Activated CD4-positive, CD25-positive, alpha-beta regulatory T cell treated with anti-CD3 and anti-CD28 coated beads, Interleukin-2, amount 50 U/mL, for 16 hours (primary cell): ENCODE results near the gene TGFBI.

Experiments
- DNase-seq: peaks from one replicate; pipeline ENCODE4 v3.0.0-alpha.2; 2020; ENCODE audit warnings: low read depth, low spot score

TGFBI gene

DNA sequence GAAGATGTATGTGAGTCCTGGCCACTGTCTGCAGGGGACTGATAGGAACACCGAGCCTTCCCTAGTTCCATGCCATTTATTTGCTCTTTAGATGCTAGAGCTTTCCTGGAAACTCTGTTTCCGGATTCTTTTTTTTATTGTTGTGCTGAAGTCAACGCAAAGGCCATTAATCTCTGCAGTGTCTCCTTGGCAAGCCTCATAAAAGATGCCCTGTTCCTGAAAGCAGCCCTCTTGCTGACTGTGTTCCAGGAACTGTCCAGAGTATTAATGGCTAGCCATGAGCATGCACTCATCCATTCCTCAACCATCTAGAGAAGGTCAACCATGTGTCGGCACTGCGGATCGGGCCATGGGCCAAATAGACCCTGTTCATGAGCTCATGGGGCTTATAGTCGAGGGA is 61.0 kb downstream of the TGFBI start:
- DNase-seq = no peak

- no peak for DNase-seq
Measured at GRCh38 chr5:136090319-136090718, 61.5 kb downstream of the TGFBI start.

DNA sequence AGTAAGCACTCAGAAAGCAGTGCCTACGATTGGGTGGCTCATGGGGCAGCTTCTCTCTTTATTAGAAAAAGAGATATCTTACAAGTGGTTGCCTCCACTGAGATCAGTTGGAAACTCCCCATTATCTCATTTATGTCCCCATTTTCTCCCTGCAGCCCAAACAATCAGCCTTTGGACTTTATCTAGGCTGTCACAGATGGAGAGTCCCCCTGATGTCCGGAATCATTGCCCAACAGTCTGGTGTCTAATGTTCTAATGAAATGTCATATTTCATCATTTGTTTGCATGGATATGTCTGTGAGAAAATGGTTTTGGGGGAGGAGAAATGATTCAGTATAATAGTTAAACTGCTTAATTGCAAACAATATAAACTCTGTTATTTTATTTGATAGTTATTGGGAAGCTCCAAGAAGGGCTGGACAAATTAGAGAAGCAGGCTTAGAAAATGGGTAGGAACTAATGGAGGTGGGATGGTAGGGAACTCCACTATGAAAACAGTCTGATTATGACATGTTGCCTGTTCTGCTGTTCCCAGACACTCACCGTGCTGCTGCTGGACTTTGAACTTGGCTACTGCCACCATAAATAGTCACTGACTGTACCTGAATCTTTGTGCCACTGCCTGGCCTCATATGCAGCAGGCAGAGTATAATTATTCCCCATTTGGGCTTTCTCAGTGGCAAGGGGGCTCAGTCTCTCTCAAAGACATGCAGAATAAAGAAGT is 65.6 kb downstream of the TGFBI start:
- no peak for DNase-seq

- no peak for DNase-seq
Measured at GRCh38 chr5:136094913-136095641, 66.3 kb downstream of the TGFBI start.

GRCh38 chr5:136098176-136098575 is 69.4 kb downstream of the TGFBI start:
- no peak for DNase-seq

DNA sequence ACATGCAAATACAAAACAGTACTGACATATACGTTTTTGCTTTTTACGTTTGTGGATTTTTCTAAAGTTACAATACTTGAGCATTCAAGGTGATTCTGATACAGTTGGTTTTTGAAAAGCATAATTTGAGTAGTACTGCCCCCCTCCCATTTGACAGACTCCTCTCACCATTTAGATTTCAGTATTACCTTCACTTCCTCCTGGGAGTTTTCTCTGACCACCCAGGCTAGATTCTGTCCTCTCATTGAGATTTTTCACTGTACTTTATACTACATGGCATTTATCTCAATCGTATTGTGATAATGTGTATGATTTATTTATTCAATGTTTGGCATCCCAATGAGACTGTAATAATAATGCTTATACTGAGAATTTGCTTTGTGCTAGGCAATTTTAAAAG is 71.1 kb downstream of the TGFBI start:
- DNase-seq = no peak

- no peak for DNase-seq
Measured at GRCh38 chr5:136101884-136102283, 73.1 kb downstream of the TGFBI start.

DNA sequence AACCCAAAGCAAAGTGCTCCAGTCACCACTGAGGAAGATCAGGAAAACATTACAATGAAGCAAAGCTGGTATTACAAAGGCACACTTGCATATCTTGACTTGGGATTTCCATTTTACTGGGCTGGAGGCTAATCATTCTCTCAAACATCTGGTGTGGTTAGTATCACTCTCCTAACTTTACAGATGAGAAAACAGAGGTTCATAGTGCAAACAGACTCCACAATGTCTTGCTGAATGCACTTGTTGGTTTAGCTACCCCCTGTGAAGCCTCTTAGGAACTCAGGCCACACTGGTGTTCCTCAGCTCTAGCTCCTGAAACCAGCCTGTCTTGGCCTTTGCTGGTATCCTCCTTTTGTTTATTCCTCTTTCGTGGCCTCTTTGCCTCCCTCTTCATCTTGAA is 74.3 kb downstream of the TGFBI start:
- DNase-seq = no peak

DNA sequence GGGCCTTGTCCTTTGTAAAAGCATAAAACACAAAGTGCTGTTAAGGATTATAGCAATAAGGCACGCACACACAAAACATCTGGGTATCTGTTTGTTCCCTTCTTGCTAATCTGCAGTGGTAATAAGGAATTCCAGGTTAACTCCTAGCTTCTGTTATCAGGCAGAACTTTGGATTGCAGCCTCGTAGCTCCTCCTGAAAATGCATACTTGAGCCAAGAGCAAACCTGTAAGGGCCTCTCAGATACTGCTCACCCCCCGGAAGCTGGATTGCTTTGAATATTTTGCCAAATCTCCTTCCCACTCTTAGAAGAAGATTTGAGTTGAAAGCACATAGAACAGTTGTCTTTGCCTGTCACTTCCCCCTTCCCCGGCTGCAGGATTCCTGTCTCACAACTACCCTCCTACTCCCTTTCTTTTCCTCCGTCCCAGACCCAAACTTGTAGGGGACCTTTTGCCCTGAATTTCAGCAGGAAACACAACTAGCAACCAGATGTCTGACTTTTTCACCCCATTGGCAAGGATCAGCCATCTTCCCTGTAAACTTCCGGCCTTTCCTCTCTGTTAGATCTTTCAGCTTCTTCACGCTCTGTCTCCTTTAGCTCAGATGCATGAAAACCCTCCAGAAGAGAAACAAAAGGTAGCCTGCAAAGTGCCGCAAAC is 75.6 kb downstream of the TGFBI start:
- DNase-seq = no peak

DNA sequence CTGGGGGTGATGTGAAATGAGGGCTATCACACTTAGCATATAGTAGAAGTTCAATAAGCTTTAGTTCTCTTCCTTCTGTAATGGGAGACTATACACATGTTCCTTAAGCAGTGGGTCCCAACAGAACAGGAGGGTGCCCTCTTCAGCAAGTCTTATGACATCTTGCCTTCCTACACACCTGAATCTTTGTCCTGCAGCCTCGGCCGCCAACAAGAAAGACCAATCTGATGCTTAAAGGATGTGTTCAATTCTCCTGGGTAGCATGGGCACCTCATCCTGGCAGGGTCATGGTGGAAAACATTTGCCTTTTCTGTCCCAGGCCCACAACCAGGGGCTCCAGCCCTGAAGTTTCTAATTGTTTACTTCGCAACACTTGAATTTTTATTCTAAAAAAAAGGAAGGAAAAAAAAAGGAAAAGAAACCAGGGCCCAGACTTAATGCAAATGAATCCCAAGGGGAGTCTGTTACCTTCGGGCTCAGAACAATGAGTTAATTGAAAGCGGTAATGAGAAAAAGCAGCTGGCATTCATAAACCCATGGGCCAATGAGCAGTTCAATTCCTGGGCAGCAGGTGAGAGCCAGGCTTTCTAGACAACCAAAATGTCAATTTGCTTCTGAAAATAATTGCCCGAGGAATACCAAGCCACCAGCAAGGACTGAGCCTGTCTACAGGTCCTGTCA is 77.7 kb downstream of the TGFBI start:
- DNase-seq = no peak

DNA sequence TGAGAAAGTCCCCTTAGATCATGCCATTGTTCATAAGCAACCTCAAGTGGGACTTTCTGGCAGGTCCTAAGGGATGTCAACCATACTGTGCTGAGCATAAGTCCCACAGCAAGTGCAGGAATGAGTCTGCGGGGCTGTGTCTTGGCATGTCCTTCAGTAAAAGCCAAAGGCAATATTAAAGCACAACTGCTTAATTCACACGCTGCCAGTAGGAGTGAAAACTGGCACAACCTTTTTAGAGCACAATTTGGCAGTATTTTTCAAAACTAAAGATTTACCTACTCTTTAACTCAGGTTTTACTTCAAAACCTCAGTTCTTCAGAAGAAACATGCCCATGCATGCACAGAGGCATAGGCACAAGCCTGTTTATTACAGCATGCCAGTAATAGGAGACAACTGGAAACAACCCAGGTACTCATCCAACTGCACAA is 79.4 kb downstream of the TGFBI start:
- DNase-seq = no peak

DNA sequence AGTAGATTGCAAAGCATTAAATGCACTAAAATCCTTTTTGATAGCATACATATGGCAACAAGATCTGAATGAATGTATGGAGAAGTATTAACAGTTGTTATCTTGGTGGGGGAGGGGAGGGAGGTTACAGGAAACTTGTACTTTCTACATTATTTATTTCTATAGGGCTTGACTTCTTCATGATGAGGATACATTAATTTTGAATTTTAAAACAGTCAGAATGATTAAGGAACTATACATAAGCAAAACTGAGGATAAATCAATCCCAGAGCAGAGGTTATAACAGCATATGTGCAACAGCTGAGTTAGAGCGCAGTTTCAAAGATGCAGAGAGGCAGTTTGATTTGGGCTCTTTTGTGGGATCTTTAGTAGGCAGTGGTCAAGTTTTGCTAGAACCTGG is 80.0 kb downstream of the TGFBI start:
- no peak for DNase-seq

- no peak for DNase-seq
Measured at GRCh38 chr5:136109453-136110135, 80.8 kb downstream of the TGFBI start.
